IPS DF 4.7 (cell line): ENCODE data around the gene CPED1.
"Not testable (repeated sequence)": the region's sequence is repeated elsewhere in the genome, so short reads cannot be mapped to it uniquely, and the experiment has no call there.

Source experiments
- DNase-seq: peaks from one replicate; pipeline ENCODE4 v3.0.0-alpha.2; 2013; ENCODE audit warnings: low spot score; ENCODE audit errors: extremely low read depth

The CPED1 gene

DNA sequence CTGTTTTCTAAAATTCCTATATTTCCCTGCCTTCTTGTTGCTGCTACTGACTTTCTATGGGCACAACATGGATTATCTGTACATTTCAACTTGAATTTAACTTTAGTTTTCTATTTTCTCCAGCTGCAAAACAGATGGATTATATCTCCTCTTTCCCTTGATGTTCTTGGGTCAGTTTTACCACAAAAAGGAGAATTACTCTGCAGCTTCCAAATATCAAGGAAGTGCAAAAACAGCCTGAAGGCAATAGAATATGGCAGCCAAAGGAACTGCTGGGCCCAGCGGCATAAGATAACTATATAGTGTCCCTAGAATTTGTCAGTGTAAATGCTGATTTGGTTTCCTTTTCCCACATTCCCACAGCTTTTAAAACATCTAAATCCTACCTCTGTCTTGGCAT is 29.1 kb downstream of the CPED1 start:
- no peak for DNase-seq

DNA sequence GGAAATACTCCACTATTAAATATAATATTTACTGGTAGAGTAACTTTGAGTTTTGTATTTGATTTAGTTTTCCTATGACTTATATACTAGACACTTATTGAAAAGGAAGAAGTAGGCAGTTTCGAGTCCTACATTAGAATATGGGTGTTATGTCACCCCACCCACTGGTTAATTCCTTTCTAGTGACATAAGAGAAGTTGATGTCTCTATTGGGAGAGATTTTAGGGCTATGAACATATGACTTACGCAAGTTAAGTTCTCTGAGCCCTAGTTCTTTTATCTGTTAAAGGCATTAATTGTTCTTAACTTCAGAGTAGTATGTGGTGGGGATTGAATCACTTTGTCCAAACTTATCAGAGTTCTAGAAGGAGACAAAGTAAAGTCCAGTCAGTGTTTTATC is 30.5 kb downstream of the CPED1 start:
- no peak for DNase-seq

DNA sequence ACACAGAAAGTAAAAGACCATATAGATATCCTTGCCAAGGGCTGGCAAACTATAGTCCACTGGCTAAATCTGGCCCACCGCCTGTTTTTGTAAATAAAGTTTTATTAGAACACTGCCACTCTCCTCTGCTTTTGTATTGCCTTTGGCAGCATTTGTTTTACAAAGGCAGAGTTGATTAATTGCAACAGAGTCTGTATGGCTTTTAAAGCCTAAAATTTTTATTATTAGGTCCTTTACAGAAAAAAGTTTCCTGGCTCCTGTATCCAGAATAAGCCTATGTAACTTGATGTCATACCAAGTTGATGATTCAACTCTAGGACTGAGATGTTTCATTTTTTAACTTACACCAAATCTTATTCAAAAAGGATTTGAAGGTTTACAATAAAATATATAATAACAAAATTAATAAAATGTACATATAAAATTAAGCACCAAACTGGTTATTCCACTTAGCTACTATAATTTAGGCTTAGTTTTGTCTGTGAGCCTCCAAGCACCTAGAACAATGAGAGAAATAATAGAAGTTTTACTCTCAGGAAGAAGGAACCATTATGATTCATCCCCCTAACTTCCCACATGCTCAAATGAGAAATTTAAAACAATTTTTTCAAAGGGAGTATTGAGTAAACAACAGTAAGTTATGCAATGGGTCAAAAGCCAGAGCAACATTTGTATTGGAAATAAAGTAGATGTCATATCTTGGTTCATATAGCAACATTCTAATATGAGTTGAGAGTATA is 31.9 kb downstream of the CPED1 start:
- DNase-seq: no peak

DNA sequence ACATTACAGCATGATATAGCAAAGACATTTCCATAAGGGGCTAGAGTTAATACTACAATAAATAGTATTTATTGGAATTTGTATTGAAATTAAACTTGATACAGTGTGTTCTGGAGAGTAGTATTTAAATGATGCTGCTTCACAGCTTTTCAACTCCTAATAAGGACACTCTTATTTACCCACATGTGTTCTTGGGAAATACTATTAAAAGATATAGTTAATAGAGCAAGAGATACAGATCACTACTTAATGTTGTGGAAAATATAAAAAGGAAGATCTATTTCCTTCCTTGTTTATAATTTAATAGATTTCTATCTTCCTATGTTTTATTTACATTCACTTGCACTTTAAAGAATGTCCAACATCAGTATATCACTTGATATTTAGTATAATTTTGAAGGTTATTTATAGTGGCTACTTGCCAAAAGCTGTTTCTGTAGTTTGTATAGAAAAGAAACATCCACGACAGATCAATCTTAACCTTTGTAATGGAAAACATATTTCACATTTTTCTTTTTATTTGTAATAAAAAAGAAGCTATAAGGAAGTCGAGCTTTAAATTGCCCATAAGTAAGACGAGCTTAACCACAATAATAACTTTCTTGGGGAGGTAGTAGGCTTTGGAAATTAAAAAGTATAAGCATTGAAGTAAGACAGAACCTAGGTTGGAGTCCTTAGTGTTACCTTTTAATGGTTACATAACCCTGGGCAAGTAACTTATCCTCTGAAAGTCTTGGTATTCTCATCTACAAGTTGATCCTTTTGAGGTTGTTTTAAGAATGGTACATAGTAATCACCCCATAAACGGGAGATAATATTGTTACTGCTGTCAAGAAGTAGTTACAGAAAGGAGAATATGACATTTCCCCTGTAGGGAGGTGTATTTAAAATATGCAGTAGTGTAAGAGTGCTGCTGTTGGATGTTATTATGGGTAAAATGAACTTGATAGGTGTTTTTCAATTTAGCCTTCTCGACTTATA is 32.8 kb downstream of the CPED1 start:
- DNase-seq: no peak

DNA sequence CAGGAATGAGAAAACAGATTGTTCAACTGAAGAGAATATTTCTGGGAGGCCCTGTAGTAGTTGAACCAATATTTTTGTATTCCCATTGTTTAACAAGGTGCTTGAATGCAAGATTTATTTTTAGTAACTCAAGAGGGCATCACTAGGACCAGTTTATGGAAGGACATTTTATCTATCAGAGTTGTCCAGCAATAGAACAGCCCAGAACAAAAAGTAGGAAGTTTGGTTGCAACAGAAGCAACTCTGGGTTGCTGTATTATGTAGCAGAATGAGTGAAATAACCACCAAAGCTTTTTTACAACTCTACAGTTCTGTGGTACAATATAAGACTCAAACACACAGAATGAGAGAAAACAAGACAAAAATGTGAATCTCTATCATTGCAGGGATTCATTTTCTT is 34.7 kb downstream of the CPED1 start:
- DNase-seq: no peak

DNA sequence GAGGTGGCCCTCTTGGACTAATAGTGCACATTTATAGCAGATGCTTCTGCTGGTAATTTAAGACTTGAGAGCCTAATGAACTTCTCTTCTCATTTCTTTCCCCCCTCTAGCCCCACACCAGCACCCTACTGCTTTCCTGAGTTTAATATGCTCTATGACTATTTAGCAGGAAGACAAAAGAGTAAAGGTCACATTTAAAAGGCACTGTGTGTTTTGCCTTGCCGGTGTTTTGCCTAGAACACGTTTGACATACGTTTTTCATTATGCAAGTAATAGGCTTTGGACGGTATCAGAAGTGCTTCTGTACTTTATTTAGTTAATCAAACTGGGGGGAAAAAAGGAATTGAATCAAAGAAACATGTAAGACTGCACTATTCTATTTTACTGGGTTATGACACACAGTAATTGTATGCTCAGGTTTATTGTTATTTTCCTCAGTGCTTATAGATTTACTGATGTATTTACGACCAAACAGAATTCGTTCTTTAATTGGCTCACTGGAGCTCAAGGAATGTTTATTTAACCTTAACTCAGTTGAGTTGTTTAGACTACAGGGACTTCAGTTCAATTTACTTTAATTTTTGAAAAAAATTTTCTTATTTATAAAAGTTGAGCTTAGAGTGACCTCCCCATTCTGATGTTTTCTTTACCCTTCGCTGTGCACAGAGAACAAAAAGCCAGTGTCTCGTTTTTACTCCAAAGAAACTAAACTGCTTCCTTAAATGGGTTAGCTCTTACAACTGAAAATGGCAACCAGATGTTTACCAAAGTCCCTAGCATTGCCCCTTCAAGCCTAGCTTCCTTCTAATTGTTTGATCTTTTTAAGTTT is 35.4 kb downstream of the CPED1 start:
- no peak for DNase-seq

DNA sequence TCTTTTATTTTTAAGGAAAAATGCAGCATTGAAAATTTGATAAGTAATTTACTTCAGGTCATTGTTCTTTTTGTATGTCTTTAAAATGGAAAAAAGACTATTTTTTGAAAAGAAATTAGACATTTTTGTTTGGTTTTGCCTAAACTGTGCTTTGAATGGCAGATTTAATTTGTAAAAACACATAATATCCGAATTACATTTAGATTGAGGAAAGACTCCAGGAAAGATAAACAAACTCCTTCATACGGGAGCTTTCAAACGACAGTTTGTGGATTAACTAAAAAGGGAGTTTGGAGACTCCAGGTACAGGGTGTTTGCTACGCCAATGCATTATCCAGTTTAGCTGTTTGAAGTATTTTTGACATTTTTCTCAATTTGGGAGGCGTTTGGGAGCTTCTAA is 36.1 kb downstream of the CPED1 start:
- no peak for DNase-seq

DNA sequence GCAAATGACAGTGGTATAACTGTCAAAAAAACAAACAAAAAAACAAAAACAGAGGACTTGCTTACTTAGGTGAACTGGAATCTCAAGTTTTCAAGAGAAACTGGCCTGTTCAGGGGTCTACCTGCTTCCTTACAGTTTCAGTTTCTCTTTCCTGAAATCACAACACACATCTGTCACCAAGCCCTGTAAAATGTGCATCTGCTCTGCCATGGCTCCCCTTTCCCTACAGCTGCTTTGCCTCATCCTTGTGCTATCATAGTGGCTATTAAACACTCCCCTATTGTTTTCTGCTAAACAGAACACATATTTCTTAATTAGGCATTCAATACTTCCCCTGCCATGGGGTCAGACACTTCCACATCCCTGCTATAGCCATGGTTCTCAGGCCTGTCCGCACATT is 37.6 kb downstream of the CPED1 start:
- DNase-seq: no peak

DNA sequence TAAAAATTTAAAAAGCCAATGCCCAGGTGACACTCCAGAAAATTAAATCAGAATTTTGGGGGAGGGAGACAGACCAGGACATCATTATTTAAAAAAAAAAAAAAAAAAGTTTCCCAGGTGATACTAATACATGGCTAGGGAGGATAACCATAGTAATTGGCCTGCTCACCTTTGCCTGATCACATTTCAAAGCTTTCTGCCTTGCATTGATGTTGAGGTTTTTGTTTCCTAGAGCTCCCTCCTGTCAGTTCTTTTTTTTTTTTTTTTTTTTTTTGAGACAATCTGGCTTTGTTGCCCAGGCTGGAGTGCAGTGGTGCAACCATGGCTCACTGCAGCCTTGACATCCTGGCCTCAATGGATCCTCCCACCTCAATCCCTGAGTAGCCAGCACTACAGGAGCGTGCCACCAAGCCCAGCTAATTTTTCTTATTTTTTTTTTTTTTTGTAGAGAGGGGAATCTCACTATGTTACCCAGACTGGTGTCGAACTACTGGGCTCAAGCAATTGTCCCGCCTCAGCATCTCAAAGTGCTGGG is 38.1 kb downstream of the CPED1 start:
- DNase-seq: no peak

DNA sequence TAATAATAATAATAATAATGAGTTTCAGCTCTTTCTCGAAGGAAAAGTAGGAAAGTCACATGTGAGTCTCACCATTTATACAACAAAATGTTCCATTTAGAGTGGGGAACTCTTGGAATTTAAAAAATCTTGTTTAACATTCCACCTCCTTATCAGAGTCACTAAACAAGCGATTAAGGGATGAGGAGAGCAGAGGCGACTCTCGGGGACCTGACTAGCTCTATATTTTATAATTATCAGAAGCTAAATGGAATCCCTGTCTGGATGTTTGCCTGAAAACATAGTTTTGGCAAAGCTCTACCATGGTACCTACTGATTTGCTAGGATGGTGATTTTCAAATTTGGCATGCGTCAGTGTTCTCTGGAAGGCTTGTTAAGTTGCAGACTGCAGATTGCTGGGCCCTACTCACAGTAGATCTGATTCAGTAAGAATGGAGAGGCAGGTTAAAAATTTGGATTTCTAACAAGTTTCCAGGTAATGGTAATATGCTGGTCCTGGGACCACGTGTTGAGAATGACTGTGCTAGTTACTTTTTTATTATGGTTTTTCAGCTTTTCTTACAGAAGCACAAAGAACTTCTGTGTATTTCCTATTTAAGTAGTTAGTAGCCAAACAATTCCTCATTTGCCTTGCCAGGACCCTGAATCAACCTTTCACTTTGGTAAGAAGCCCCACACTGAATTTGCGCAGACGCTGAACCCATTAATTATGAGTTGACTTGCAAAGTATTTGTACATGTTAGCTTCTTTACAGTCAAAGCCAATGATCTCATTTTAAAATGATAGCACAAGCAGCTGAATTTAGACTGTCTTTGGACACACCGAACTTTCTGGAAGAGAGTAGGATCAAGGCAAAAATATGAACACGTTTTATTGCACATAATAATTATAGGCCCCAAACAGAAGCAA is 39.5 kb downstream of the CPED1 start:
- no peak for DNase-seq

DNA sequence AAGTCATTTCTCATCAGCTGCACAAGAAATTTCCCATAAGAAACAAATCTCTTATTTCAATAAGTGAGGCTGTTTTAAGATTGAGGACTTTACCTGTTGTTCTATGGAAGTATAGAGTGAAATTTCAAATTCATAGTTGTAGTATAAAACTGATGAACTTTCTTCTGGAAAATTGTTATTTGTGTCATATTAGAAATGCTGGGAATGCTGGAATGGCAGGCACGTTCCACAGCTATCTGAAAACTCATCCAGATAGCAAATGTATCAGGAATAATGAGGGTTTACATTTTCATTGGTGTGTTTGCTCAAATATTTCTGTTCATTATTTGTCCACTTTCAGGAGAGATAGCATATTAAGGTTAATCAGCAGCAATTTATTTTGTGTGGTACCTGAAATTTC is 40.8 kb downstream of the CPED1 start:
- no peak for DNase-seq

DNA sequence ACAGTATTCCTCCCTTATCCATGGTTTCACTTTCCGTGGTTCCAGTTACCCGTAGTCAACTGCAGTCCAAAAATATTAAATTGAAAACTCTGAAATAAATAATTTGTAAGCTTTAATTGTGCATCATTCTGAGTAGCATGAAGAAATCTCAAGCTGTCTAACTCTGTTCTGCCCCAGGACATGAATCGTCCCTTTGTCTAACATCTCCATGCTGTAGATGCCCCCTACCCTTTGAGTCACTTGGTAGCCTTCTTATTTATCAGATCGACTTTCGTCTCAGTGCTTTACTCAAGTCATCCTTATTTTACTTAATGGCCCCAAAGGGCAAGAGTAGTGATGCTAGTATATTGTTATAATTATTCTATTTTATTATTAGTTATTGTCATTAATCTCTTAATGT is 41.8 kb downstream of the CPED1 start:
- DNase-seq: no peak

DNA sequence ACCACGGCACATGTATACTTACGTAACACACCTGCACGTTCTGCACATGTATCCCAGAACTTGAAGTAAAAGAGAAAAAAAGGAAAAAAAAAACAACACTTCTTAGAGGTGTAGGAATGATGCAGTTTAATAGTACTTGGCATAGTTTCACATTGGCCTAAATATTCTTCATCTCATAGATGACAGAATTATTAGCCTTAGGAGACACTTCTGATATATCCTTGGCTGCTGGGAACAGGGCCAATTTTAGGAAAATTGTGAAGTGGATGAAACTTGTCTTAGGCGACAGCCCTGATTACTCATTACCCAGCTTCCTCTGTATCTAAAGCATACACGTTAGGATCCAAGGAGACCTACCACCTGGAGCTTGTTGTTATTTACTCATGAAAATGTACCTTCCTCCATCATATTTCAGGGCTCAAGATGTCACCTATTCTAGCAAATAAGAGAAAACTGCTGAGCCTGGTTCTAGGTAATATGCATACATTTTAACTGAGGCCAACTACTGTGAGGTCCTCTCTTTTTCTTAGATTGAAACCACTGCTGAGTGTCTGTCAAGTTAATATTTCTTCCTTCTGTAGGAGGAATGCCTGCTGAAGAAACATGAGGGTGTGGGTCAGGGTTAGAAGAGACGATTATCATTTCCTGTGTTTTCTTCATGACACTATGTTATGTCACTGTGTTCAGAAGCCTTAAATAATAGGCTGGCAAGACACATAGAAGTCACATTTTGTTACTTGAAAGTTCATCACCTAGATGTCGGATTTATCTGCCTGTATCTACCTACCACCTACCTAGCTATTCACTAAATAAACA is 44.3 kb downstream of the CPED1 start:
- DNase-seq: no peak

DNA sequence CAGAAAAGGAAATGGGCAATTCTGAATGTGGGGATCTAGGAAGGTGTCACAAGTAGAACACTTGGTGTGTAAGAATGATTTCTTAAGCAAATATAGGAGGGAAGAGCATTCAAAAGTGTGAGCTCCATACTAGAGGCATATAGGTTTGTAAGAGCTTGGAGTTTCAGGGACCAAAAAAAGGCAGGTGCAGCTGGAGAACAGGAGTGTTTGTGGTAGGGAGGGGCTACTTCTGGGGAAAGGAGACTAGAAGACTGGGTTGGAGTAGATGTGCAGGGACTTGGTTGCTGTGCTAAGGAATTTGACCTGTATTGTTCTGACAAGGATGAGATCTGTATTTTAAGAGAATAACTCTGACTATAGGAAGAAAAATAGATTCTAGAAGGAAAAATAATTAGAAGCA is 46.4 kb downstream of the CPED1 start:
- DNase-seq: no peak

DNA sequence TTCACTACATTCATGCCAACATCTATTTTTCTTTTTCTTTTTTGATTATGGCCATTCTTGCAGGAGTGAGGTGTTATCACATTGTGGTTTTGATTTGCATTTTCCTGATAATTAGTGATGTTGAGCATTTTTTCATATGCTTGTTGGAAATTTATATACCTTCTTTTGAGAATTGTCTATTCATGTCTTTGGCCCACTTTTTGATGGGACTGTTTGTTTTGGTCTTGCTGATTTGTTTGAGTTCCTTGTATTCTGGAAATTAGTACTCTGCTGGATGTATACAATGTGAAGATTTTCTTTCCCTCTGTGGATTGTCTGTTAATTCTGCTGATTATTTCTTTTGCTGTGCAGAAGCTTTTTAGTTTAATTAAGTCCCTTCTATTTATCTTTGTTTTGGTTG is 48.3 kb downstream of the CPED1 start:
- not testable (repeated sequence) for DNase-seq

DNA sequence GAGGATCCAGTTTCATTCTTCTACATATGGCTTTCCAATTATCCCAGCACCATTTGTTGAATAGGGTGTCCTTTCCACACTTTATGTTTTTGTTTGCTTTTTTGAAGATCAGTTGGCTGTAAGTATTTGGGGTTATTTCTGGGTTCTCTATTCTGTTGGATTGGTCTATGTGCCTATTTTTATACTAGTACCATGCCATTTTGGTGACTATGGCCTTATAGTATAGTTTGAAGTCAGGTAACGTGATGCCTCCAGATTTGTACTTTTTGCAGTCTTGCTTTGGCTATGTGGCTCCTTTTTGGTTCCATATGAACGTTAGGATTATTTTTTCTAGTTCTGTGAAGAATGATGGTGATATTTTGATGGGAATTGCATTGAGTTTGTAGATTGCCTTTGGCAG is 48.8 kb downstream of the CPED1 start:
- DNase-seq: not testable (repeated sequence)

DNA sequence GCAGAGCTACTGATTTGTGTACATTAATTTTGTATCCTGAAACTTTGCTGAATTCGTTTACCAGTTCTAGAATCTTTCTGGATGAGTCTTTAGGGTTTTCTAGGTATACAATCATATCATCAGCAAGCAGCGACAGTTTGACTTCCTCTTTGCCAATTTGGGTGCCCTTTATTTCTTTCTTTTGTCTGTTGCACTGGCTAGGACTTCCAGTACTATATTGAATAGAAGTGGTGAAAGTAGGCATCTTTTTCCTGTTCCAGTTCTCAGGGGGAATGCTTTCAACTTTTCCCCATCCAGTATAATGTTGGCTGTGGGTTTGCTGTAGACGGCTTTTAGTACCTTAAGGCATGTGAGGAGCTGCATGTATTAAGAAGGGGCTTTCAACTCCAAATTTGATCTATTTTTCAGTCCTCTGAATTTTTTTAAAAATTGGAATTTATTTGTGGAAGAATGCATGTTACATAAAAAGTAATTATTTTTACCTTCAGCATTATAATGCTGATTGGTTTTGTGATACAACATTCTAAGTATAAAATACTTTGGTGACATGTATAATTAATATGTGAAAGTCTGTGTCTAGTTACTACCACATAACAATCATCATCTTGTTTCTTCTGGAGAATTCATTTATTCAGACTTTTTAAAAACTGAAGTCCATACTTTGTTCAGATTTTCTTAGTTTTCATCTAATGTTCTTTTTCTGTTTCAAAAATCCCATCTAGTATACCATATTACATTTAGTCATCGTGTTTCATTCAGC is 49.6 kb downstream of the CPED1 start:
- no peak for DNase-seq

DNA sequence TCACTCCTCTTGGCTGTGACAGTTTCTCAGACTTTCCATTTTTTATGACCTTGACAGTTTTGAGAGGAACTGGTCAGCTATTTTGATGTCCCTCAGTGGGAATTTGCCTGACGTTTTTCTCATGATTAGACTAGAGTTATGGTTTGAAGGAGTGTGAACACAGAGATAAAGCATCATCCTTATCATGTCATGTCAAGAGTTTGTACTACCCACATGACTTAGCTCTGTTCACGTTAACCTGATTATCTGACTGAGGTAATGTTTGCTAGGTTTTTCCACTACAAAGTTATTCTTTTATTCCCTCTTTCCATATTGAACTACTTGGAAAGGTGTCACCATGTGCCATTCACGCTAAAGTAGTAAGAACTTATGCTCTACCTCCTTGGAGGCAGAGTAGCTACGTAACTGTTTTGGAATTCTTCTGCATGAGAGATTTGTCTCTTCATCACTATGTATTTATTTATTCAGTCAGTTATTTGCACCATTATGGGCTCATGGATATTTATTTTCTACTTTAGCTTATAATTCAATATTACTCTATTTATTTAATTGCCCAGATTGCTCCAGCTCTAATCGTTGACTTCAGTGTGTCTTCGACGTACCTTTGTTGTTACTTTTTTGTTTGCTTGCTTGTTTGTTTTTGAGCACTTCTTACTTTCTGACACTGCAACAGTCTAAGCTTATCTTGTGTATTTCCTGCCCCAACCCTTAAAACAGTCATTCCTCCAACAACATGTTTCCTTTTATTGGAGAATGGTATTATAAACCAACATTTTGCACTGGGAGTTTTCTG is 50.4 kb downstream of the CPED1 start:
- no peak for DNase-seq
